Muscle layer of duodenum (tissue), 2 donors: ENCODE results near the gene CLSTN3.

Source experiments
- H3K27ac ChIP-seq: one replicate; pipeline ENCODE4 v1.7.0; 2013; ENCODE audit warnings: mild to moderate bottlenecking, low read length
- H3K27me3 ChIP-seq: one replicate; pipeline ENCODE4 v1.7.0; 2013; ENCODE audit warnings: low read depth, mild to moderate bottlenecking, control low read depth, low read length
- H3K36me3 ChIP-seq, 2 donors: one replicate each; pipeline ENCODE4 v1.7.0; 2013; ENCODE audit warnings: low read length in 2 of 2, control low read depth in 1 of 2, mild to moderate bottlenecking in 1 of 2; ENCODE audit not compliant: insufficient read depth in 2 of 2, control insufficient read depth in 1 of 2
- H3K4me1 ChIP-seq, 2 donors: one replicate each; pipeline ENCODE4 v1.7.0; 2013; ENCODE audit warnings: low read length in 2 of 2, mild to moderate bottlenecking in 2 of 2, control low read depth in 1 of 2, moderate library complexity in 1 of 2; ENCODE audit not compliant: insufficient read depth in 2 of 2, control insufficient read depth in 1 of 2
- H3K4me3 ChIP-seq, 2 donors: one replicate each; pipeline ENCODE4 v1.7.0; 2013; ENCODE audit warnings: low read length in 2 of 2, low read depth in 1 of 2, mild to moderate bottlenecking in 1 of 2
- H3K9me3 ChIP-seq, 2 donors: one replicate each; pipeline ENCODE4 v1.7.0; 2013; ENCODE audit warnings: low read length in 2 of 2, control low read depth in 1 of 2, mild to moderate bottlenecking in 1 of 2; ENCODE audit not compliant: control insufficient read depth in 1 of 2
- donor health status: healthy.

Gene CLSTN3

GRCh38 chr12:7154901-7155470, 24.8 kb downstream of the CLSTN3 start:
- no peaks in the 10 kb centered on the region for H3K4me1 ChIP-seq
- no peaks in the 10 kb centered on the region for H3K9me3 ChIP-seq
- H3K27ac ChIP-seq, result no peak overlapping the region

GRCh38 chr12:7155471-7156034, 25.4 kb downstream of the CLSTN3 start:
- Histone ChIP-seq H3K27me3 (no peaks in the 10 kb centered on the region), H3K4me3 (no peak overlapping the region), H3K36me3 (peaks cover 11 to 38% of the 10 kb centered on the region in 2 donors), H3K4me1 (no peaks in the 10 kb centered on the region), H3K9me3 (no peaks in the 10 kb centered on the region), H3K27ac (no peak overlapping the region)

More at GRCh38 chr12:7154901-7155470, 24.8 kb downstream of the CLSTN3 start:
- no peaks in the 10 kb centered on the region for H3K27me3 ChIP-seq
- H3K36me3 ChIP-seq, result peaks cover 17 to 43% of the 10 kb centered on the region in 2 donors
- H3K4me3 ChIP-seq, result no peak overlapping the region

DNA sequence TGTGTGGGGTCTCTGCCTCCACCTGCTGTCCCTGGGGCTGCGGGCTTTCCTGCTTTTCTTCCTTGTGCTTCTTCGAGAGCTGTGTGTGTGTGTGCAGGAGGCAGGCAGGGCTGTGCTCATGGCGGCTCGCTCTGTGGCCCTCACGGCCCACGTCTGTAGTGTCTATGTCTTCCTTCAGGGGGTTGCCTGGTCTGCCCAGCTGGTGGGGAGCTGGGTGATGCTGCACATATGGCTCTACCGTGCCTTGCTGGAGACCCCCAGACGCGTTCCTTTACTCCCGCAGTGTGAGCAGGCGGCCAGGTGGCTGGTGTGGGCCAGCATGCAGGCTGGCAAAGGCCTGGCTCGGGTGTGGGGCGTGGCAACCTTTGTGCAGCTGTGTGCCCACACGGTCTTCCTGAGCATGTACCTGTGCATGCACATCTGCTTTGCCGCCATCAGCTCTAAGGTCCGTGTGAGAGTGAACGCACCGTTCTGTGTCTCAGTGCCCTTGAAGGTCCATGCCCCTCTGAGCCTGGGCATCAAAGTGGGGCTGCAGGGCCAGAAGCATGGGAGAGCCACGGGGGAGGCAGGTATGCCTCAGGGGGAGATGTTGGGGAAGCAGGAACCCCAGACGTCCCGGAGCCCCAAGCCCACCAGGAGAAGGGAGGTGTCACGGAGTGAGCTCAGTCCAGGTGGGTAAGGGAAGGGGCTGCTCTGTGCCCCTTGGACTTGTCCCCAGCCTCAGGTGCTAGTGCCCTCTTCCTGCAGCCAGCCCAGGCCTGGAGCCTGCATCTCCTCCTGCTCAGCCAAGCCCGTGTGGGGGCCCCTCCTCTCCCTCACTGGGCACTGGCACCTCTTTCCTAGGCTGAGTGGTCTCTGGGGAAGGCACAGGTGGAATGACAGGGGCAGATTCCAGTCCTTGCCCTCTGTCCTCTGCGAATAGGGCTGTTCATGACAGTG, 26.4 kb downstream of the CLSTN3 start:
- H3K27ac ChIP-seq, result no peak overlapping the region
- H3K9me3 ChIP-seq, result no peaks in the 10 kb centered on the region
- H3K27me3 ChIP-seq, result no peaks in the 10 kb centered on the region
- no peak overlapping the region for H3K4me3 ChIP-seq
- H3K4me1 ChIP-seq, result no peaks in the 10 kb centered on the region
- peaks cover 4 to 28% of the 10 kb centered on the region in 2 donors for H3K36me3 ChIP-seq

DNA sequence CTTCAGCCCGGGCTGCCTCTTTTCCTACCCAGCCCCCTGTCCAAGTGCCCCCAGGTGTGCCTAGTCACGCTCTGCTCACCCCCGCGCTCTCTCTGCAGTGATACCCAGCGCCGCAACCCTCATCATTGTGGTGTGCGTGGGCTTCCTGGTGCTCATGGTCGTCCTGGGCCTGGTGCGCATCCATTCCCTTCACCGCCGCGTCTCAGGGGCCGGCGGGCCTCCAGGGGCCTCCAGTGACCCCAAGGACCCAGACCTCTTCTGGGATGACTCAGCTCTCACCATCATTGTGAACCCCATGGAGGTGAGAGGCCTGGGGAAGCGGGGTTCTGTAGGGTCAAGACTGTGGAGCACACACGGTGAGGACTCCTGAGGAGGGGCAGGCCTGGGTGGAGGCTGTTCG, 27.2 kb downstream of the CLSTN3 start:
- no peak overlapping the region for H3K27ac ChIP-seq
- no peaks in the 10 kb centered on the region for H3K27me3 ChIP-seq
- H3K36me3 ChIP-seq, result peaks cover 4 to 27% of the 10 kb centered on the region in 2 donors
- no peak overlapping the region for H3K4me3 ChIP-seq
- no peaks in the 10 kb centered on the region for H3K4me1 ChIP-seq
- H3K9me3 ChIP-seq, result no peaks in the 10 kb centered on the region

DNA sequence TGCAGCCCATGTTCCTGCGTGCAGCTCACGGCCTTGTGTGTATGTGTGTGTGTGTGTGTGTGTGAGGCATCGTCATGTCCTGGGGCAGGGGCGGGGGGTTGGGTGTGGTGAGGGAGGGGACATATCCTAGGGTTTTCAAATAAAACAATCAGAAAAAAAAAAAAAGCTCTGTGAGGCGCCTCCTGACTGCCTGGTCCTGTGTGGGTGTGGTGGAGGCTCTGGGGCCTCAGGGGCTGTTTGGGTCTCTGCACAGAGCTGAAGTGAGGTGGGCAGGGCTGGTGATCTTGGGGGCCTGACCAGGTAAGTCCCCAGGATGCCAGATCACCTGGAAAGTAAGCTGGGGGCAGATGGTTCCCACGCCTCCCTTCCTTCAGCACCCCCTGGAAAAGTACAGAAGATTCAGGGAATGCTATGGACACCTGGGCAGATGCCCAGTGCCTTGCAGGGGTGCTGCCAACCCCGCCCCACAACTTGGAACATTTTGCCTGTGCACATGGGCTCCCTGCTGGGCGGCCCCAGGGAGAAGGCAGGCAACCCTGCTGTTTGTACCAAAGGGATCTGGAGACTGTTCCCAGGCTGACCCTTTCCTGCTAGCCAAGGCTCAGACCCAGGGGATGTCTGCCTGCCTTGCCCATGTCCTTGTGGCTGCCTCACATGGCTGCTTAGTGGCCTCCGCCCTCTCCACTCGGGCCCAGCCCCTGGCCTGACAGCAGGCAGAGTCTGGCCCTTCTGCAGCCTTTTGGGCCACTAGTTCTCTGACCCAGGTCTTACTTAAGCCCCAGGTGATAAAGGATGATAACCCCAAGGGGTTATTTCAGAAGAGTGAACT, 28.8 kb downstream of the CLSTN3 start:
- Histone ChIP-seq H3K9me3 (no peaks in the 10 kb centered on the region), H3K4me1 (peaks cover 0 to 5% of the 10 kb centered on the region in 2 donors)

GRCh38 chr12:7160183-7160582, 30.0 kb downstream of the CLSTN3 start:
- Histone ChIP-seq H3K27ac (no peak overlapping the region), H3K36me3 (peaks cover 4 to 6% of the 10 kb centered on the region in 2 donors), H3K27me3 (peaks cover 5% of the 10 kb centered on the region), H3K4me1 (peaks cover 0 to 5% of the 10 kb centered on the region in 2 donors), H3K4me3 (no peak overlapping the region), H3K9me3 (no peaks in the 10 kb centered on the region)

More for the DNA sequence above, 28.8 kb downstream of the CLSTN3 start:
- H3K4me3 ChIP-seq, result no peak overlapping the region
- no peak overlapping the region for H3K27ac ChIP-seq
- peaks cover 5% of the 10 kb centered on the region for H3K27me3 ChIP-seq
- H3K36me3 ChIP-seq, result peaks cover 4 to 18% of the 10 kb centered on the region in 2 donors

DNA sequence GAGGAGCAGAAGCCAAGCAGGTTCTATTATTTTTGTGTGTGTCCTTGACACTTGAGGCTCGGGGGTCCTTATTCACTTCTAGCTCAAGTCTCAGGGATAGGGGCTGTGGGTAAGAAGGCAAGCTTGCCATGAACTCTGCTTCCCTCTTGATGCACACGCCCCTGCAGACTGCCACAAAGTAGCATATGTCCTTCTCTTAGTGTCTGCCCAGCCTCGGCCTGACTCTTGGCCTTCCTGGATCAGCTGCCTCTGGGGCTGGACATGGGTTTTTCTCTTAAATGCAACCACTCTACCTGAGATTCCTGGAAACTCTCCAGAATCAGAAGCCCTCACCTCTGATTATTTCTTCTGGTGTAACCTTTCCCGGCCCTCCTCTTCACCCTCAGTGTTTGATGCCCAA, 31.2 kb downstream of the CLSTN3 start:
- Histone ChIP-seq H3K4me1 (peaks cover 0 to 5% of the 10 kb centered on the region in 2 donors), H3K27ac (no peak overlapping the region), H3K4me3 (no peak overlapping the region), H3K36me3 (peaks cover 0 to 4% of the 10 kb centered on the region in 2 donors), H3K27me3 (peaks cover 5% of the 10 kb centered on the region), H3K9me3 (no peaks in the 10 kb centered on the region)

GRCh38 chr12:7161811-7162210, 31.6 kb downstream of the CLSTN3 start:
- H3K27ac ChIP-seq, result no peak overlapping the region
- peaks cover 0 to 5% of the 10 kb centered on the region in 2 donors for H3K4me1 ChIP-seq
- peaks cover 5% of the 10 kb centered on the region for H3K27me3 ChIP-seq
- H3K4me3 ChIP-seq, result no peak overlapping the region
- no peaks in the 10 kb centered on the region for H3K9me3 ChIP-seq
- peaks cover 0 to 4% of the 10 kb centered on the region in 2 donors for H3K36me3 ChIP-seq

DNA sequence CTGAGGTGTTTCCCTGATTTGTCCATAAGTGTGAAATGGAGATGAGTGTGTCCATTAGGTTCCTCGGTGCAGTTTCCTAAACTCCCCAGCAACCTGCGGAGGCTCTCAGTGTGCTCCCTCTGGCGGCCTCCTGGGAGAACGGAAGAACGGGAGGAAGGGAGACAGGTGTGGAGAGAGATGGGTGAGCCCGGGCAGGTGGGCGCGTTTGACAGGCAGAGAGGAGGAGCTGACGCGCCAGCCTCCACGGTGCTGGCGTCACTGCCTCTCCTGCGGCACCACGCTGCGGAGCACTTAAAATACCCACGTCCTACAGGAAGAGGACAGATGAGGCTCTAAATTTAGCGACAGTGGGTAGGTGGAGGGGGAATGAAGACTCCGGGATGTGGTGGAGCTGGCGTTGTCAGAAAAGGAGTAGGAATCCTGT, 32.5 kb downstream of the CLSTN3 start:
- no peak overlapping the region for H3K27ac ChIP-seq
- H3K36me3 ChIP-seq, result peaks cover 0 to 4% of the 10 kb centered on the region in 2 donors
- peaks cover 0 to 5% of the 10 kb centered on the region in 2 donors for H3K4me1 ChIP-seq
- no peaks in the 10 kb centered on the region for H3K9me3 ChIP-seq
- no peak overlapping the region for H3K4me3 ChIP-seq
- H3K27me3 ChIP-seq, result peaks cover 5% of the 10 kb centered on the region

- Histone ChIP-seq H3K27me3 (no peaks in the 10 kb centered on the region), H3K9me3 (peaks cover 0 to 3% of the 10 kb centered on the region in 2 donors), H3K4me1 (no peaks in the 10 kb centered on the region), H3K4me3 (no peak overlapping the region), H3K36me3 (no peaks in the 10 kb centered on the region), H3K27ac (no peak overlapping the region)
Observed at GRCh38 chr12:7169951-7170350, 39.8 kb downstream of the CLSTN3 start.
